Stimulated activated CD4-positive, alpha-beta T cell treated with anti-CD3 and anti-CD28 coated beads, Interleukin-1b, Interleukin-23, amount 100 ng/mL, for 24 hours (primary cell): Measurements from ENCODE around the gene HLA-E.
"Not testable (repeated sequence)": the region's sequence is repeated elsewhere in the genome, so short reads cannot be mapped to it uniquely, and the experiment has no call there.

Experiments used
- DNase-seq, 4 experiments: peaks; one replicate each; pipeline ENCODE4 v3.0.0-alpha.2; 2020; ENCODE audit warnings: low read depth in 4 of 4, low spot score in 1 of 4

The HLA-E gene

DNA sequence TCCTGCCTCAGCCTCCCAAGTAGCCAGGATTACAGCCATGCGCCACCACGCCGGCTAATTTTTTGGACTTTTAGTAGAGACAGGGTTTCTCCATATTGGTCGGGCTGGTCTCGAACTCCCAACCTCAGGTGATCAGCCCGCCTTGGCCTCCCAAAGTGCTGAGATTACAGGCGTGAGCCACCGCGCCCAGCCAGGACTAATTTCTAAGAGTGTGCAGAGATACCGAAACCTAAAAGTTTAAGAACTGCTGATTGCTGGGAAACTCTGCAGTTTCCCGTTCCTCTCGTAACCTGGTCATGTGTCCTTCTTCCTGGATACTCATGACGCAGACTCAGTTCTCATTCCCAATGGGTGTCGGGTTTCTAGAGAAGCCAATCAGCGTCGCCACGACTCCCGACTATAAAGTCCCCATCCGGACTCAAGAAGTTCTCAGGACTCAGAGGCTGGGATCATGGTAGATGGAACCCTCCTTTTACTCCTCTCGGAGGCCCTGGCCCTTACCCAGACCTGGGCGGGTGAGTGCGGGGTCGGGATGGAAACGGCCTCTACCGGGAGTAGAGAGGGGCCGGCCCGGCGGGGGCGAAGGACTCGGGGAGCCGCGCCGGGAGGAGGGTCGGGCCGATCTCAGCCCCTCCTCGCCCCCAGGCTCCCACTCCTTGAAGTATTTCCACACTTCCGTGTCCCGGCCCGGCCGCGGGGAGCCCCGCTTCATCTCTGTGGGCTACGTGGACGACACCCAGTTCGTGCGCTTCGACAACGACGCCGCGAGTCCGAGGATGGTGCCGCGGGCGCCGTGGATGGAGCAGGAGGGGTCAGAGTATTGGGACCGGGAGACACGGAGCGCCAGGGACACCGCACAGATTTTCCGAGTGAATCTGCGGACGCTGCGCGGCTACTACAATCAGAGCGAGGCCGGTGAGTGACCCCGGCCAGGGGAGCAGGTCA, at the start of gene HLA-E:
HLA-E (plus strand) TSS at position 429 of the 945 bp plus-strand sequence; CDS start at position 452, 23 bp downstream.
- DNase-seq = peak; percentile 74 to 77 (median 76)

DNA sequence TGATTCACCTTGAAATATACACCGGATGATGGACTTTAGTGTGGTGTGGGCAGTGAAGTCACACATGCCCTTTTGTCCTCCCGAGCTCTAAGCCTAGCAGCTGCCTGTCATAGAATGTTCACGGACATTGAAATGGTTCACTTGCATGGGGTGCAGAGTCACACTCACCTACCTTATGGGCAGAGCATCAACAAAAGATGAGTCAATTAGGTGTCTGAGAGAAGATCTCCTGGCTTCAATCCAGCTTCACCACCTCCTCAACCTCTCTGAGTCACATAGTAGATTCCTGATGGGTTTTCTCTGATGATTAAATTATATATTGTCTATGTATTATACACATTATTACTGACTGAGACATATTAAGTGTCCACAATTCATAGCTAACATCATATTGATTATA, 48.1 kb upstream of the HLA-E start:
- DNase-seq = no peak

DNA sequence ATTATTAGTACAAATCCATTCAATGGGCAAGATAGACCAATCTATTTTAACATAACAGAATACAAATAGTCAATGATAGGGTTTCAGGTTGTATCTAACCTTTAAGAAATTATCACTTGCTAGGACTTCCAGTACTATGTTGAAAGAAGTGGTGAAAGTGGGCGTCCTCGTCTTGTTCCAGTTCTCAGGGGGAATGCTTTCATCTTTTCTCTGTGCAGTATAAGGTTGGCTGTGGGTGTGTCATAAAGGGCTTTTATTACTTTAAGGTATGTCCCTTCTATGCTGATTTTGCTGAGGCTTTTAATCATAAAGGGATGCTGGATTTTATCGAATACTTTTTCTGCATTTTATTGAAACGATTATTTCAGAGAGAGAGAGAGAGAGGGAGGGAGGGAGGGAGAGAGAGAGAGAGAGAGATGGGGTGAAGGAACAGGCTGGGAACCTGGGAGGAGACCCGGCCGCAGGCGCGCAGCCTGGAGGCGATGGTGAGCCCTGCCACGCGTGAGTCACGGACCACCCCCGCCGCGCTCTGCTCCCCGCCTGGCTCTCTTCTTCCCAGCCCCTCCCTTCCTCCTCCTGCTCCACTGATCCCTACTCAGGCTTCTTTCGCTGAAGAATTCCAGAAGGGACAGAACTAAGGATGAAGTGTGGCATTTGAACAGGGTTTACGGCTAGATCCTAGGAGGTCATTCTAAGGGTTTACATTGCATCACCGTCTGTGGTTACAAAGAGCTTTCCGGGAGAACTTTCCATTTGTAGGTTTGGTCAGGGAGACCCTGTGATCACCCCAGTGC, 45.5 kb upstream of the HLA-E start:
- no peak for DNase-seq

DNA sequence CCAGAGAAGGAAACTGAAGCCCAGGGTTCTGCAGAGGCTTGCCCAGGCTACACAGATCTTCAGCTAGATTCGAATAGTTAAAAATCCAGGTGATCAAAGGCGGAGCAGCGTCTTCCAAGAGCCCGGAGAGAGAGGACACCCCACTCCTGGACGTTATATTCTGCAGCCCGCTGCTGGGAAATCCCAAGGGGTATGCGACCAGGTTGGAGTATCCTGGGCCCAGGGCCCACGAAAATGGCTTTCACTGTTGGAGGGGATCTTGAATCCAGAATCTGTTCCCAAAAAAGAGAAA, 44.9 kb upstream of the HLA-E start:
- DNase-seq = no peak

DNA sequence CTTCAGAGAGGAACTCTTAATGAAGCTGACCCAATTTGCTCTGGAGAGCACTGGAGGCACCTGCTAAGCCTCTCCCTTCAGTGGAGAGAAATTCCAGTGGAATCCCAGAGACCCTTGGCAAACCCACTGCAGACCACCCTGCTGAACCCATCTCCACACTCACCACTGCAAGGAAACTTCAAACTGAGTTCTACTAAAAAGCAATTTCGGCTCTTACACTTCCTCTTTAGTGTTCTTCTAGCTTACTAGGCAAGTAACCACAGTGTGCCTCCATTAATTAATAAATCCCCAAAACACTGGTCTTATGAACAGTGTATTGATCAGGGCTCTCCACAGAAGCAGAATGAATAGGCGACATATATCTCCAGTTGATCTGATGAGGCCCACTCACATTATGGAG, 43.0 kb upstream of the HLA-E start:
- DNase-seq = no peak

DNA sequence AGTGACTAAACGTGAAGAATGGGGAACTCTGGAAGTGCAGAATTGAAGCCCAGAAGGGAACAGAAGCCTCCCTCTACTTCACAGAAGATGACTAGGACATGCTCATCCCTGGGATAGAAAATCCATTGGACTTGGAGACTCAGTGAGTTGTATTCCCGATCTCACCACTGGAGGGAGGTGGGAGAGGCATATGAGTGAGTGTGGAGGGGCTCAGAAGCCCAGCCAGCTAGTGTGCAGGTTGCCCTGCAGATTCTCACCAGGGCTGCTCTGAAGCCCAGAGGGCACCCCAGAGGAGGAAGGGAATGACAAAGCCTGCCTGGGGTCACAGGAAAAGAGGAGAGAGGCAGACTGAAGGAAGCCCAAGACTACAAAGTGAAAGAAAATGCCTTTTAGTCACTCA, 42.1 kb upstream of the HLA-E start:
- DNase-seq = no peak

DNA sequence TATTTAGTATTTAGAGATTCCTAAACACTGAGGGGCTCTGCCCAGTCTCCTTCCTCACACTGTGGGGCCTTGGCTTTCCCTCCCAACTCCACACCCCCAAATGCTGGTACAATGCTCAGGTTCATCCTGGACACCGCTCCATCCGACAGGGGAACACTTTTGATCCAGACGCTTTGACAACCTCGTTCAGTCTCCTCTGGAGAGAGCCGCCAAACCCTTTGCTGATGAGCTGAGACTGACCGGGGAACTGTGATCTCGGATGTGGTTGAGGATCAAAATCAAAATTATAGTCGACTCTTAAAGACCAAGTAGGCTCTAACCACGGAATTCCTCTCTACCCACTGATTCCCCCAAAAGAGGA, 38.8 kb upstream of the HLA-E start:
- no peak for DNase-seq

DNA sequence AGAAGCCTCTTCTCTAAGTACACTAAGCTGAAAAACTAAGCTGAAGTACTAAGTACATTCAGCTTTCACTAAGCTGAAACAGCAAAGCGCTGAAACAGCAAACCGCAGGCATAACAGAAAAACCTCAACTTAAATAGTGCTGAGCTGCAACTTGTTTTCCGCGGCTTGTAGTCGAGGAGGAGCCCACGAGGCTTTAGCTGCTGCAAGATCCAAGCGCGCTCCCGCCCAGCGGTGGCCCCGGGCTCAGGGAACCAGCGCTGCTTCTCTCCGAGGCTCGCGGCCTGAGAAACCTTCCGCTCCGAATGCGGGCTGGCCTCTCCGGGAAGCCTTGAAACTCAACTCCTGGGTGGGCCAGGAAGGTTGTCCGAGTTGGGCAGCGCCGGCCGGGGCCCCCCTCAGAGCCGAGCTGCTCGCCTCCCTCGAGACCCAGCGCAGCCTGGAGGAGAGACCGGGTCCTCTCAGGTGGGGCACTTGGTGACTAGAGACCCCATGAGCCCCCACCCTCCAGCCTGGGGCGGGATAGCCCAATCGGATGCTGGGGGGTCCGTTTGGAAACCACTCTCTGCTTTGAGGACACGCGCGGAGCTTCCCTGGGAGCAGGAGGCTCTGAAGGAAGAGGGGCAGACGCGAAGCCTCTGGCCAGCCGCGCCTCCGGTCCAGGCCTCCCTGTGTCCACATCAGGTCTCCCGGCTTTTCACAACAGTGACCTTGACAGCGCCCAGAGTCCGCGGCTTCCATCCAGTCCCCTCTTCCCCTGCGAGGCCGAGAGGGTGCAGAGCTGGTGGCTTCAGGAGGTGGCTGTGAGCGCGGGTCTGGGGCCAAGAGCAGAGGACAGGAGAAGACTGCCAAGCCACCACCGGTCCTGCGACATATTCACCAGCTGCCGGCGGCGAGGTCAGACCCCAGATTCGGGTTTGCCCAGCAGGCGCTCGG, 38.1 kb upstream of the HLA-E start:
- peak in 1 of 4 experiments; percentile 27 for DNase-seq

DNA sequence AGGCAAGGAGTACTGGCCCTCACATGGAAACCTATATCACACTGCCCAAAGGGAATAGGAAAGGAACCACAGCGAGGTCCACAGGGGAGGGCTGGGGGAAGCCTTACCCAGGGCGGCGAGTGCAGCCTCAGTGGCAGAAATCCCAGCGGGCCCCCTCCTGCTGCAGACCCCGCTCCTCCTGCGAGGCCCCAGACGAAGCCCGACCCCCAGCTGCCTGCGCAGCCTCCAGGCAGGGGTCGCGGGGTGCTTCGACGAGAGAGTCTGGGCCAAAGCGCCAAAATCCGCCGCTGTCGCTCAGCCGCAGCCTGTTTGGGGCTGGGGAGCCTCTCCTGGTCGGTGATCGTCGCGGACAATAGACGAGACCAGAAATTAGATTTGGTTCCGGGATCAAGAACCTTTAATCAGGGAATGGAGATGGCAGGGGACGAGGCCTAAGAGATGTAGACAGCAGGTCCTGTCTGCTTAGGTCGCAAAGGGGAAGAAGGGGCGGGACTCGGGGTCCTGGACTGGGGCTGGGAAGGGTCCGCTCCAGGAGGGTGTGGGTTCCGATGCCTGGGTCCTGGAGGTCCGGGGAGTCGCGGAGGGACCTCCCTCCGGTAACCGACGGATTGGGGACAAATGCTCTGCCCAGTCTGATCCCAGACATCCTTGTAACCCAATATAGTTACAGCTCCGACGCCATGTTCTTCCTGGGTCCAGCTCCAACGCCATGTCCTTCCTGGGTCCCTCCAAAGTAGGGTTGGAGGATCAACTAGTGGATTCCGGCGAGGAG, 36.4 kb upstream of the HLA-E start:
- no peak for DNase-seq

DNA sequence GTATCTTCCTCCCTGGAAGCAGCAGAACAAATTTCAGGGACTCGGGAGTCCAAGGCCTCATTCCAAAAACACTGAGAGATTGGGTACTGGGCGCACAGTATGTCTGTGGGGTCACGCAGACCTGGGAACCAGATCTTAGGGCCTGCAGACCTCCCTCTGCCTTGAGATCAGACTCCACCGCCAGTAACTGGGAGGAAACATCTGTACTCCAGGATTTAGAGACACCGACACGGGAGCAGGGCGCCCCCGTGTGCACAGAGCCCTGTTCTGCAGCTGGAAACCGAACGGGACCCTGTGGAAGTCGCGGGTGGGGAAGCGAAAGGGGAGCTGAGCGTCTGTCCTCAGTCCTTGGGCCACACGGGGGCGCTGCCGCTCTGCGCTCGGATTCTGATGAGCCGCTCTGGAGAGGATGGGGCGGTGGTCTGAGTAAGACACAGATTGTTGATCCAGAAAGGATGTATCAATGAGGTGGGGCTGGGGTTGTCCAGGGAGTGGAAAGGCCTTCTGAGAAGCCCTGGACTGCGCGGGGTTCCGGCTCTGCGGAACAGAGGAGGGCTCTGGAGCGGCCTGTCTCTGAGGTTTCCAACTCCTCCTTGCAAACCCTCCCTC, 35.7 kb upstream of the HLA-E start:
- peak; percentile 73 to 89 (median 78) for DNase-seq

DNA sequence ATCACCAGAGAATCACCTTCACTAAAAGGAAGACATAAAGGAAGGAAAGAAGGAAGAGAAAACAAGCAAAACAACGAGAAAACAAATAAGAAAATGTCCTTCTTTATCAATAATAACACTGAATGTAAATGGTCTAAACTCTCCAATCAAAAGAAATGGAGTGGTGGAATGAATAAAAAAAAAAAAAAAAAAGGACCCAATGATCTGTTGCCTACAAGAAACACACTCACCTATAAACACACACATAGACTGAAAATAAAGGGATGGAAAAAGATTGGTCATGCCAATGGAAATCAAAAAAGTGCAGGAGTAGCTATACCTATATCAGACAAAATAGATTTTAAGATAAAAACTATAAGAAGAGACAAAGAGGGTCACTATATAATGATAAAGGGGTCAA, 30.2 kb upstream of the HLA-E start:
- DNase-seq = no peak

DNA sequence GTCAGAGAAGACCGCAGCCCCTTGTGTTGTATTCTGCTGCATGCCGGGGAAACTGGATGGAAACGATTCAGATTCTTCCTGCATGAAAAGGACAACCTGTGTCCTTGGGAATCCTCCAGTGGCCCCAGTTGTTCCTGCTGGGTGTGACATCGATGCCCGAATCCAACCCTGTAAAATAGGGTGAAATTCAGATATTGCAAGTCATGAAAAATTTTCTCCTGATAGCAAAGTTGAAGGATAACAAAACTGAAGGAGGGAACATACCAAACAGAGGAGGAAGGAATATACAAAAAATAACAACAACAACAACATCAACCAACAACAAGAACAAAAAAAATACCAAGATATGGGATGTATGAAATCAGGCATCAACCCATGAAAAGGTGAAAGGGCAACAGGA, 28.3 kb upstream of the HLA-E start:
- no peak for DNase-seq

DNA sequence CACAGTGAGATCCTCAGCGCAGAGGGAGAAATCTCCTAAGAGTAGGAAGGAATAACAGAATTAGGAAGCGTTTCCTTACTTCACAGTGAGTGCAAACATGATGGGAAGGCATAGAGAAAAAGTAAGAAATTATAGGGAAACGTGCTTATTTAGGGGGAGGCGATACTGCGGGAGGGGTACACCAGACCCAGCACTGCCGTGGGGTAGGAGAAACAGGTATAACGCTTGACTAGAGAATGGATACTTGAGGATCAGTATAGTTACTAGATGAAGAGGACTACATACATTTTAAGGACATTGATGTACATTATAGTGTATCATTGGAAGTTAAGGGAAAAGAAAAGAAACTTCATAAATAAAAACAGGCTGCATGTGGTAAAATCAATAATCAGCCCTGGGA, 26.8 kb upstream of the HLA-E start:
- no peak for DNase-seq

DNA sequence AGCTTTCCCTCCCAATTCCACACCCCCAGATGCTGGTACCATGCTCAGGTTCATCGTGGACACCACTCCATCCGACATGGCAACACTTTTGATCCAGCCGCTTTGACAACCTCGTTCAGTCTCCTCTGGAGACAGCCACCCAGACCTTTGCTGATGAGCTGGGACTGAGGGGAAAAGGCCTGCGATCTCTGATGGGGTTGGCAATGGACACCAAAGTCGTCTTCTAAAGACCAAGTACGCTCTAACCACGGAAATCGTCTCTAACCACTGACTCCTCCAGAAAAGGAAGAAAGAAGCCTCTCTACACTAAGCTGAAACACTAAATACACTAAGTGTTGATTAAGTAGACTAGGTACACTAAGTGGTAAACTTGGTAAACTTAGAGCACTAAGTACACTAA, 26.1 kb upstream of the HLA-E start:
- DNase-seq = no peak

DNA sequence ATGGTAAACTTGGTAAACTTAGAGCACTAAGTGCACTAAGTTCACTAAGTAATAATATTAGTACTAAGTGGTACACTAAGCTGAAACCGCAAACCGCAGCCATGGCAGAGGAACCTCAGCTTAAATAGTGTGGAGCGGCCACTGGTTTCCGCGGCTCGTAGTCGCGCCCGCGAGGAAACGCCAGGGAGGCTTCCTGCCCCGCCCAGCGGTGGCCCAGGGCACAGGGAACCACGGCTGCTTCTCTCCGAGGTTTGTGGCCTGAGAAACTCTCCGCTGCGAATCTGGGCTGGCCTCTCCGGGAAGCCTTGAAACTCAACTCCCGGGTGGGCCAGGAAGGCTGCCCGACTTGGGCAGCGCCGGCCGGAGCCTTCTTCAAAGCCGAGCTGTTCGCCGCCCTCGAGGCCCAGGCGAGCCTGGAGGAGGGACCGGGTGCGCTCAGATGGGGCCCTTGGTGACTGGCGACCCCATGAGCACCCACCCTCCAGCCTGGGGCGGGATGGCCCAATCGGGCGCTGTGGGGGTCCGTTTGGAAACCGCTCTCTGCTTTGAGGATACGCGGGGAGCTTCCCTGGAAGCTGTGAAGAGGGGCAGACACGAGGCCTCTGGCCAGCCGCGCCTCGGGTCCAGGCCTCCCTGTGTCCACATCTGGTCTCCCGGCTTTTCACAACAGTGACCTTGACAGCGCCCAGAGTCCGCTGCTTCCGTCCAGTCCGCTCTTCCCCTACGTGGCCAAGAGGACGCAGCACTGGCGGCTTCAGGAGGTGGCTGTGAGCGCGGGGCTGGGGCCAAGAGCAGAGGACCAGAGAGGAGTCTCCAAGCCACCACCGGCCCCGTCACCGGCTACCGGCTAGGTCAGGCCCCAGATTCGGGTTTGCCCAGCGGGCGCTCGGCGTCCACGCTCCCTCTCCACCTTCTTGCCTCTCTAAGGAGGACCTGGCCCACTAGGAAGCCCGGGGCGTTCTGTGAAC, 25.4 kb upstream of the HLA-E start:
- DNase-seq = peak in 2 of 4 experiments; percentile 44 to 59

DNA sequence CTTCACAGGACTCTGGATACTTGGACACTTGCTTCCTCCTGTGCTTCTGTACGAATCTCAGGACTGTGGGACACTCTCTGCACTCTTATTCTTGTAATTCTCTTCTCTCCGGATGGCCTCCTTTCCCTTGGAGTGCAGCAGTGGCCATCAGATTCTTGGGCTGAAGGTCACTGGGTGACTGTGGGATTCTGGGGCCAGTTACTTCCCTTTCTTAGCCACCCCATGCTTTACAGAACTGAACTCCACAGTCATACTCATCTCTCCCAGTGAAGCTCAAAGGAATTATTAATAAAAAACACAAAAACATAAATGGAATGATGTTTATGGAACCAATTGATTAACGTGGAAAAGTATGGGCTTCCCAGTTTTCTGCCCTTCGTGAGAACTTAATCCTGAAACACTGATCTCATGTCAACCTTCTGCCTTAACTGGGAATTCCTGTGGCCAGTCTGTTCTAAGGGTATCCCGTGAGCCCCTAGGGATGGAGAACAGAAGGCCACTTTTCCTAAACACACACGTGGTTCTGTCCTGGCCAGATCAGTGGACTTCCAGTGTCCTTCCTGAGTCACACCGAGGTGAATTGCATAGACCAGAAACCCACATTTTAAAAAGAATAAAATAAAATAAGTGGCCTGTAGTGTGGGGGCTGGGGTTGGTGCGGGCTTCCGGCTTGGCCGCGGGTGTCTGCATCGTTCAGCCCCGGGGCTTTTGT, 23.6 kb upstream of the HLA-E start:
- no peak for DNase-seq

DNA sequence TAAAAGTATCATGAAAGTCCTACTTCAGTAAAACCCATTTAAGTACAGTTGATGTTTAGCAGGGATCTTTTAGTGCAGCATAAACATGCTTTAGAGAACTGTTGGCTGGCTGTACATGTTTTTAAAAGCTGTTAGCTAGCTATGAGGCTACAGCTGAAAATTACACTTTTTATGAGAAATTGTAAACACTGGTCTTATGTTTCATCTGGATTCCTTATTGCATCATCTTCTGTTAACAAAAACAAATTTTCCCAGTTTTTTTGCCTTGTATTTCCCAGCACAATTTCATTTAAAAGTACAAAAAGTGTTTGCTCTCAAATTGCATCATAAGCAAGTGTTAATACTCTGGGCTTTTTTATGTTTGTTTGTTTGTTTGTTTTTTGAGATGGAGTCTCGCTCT, 18.3 kb upstream of the HLA-E start:
- no peak for DNase-seq

DNA sequence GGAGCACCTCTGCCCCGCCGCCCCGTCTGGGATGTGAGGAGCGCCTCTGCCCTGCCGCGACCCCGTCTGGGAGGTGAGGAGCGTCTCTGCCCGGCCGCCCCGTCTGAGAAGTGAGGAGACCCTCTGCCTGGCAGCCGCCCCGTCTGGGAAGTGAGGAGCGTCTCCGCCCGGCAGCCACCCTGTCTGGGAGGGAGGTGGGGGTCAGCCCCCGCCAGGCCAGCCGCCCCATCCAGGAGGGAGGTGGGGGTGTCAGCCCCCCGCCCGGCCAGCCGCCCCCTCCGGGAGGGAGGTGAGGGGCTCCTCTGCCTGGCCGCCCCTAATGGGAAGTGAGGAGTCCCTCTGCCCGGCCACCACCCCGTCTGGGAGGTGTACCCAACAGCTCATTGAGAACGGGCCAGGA, 14.2 kb upstream of the HLA-E start:
- DNase-seq = not testable (repeated sequence)
